ENCODE results near the gene TTC21A.
A peak's percentile ranks its signal among the peaks of the same experiment; 100 is the strongest.

The TTC21A gene

GRCh38 chr3:39177708-39178332, 70.3 kb downstream of the TTC21A start:
- peak; percentile 94 for DNase-seq (ENCODE audit: low read depth)

DNA sequence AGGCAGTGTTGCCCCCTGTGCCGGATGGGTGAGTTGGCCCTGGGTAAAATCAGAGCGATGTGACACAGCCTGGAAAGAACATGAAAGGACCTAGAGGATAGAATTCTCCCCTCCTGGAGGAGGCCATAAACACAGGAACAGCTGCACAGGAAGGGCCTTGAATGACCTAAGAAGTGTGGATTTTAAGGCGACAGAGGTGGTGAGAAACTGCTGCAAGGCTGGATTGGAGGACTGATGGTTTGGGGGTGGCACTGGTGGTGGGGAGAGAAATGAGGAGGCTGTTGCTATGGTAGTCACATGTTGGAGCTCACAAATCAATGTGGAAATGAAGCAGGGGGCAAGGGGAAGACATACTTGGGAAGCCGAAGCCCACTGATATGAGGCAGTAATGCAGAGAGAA, 71.1 kb downstream of the TTC21A start:
- DNase-seq (ENCODE audit: low read depth) = peak; percentile 35

GRCh38 chr3:39180183-39180545, 72.7 kb downstream of the TTC21A start:
- DNase-seq (ENCODE audit: low read depth) = peak; percentile 11

GRCh38 chr3:39180546-39181346, 73.3 kb downstream of the TTC21A start:
- peak; percentile 85 for DNase-seq (ENCODE audit: low read depth)

DNA sequence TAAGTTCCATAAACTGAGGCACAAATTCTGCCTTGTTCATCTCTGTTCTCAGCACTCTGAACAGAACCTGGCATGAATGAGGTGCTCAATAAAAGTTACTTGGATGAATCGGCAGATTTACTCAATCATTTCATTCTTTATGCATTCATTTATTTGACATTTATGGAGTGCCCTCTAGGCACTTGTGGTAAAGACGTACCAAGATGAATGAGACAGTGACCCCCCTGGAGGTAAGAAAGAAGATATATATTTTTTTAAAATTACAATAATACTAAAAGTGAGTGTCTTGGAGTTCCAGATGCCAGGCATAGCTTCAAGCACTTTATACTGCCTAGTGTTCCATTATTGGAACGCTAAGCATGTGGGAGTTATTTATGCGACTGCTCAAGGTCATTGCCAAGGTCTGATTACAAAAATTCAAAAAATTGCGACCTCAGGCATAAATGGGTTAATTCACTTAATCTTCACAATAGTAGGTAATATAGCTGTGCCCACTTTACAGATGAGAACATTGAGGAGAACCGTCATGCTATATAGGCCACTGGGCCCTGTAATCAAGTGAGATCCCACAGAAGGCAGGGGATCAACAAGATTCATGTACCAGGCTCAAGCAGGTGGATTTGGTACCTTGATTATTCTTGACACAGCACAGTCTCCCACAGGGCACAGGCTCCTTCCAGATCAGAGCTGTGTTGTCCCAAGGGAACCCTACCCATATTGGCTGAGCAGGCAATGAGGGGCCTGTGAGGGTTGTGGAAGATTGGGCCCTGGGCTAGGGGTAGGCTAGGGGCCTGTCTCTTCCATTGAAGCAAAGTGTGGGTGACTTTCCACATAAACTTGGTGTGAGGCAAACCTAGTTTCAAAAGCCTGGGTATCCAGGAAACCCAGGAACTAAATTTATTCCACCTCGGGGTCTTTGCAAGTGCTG, 74.2 kb downstream of the TTC21A start:
- DNase-seq (ENCODE audit: low read depth) = peak; percentile 41

DNA sequence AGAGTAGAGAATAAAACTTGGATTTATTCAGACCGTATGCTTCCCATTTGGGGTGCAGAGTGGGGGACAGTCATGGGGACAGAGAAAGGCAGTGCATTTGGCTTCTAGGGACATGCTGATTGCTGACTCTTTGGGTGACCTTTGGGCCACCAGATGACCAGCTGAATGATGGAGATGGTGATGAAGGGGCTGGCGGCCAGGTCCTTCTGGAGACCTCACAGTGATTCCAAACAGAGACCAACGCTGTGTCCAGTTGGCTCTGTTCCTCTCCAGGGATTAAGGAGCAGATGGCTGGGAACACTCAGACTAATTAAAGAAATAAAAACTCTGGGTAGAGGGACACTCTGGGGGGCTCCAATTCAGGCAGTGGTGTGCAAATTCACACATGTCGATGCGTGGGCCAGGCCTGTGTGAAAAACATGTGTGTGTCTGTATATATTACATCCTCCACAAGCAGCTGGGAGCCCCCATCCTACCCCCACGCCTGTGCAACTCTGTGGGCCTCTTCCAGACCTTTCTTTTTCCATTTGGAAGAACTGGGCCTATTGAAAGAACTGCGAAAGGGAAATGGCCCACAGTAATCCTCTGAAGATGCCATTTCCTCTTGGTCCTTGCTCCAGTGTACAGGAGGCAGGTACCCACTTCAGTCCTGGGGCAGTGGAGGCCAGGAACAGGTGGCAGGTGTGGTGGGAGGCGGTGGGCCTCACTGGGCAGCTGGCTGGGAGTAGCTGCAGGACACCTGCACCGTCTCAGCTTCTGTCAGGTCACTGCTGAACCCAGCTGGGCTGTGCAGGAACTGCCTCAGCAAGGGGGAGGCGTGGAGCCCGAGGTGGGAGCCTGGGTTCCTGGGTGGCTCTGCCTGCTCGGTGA, 76.0 kb downstream of the TTC21A start:
- DNase-seq (ENCODE audit: low read depth) = no peak

- DNase-seq (ENCODE audit: low read depth) = no peak
Observed at GRCh38 chr3:39184081-39184967, 76.8 kb downstream of the TTC21A start.

DNA sequence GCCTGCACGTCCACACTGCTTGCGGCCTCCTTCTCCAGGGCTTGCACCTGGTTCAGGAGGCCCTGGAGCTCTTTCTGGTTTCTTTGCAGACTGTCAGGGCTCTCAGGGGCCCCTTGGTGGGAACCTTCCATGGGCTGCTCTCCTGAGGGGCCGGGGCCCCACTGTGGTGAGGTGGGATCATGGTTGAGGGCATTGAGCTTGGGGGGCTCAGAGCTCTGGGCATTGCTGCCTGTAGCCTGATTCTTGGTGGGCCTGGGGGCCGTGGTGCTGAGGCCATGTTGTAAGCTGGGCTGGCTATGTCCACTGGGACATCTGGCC, 77.4 kb downstream of the TTC21A start:
- no peak for DNase-seq (ENCODE audit: low read depth)

- no peak for DNase-seq (ENCODE audit: low read depth)
Observed at GRCh38 chr3:39185326-39185958, 78.0 kb downstream of the TTC21A start.

- DNase-seq (ENCODE audit: low read depth) = no peak
Observed at GRCh38 chr3:39185959-39186691, 78.6 kb downstream of the TTC21A start.

GRCh38 chr3:39186692-39187151, 79.2 kb downstream of the TTC21A start:
- DNase-seq (ENCODE audit: low read depth) = no peak

GRCh38 chr3:39187372-39188155, 80.1 kb downstream of the TTC21A start:
- DNase-seq (ENCODE audit: low read depth) = no peak
